ENCODE measurements around the gene NT5C1A. TPM values are rescaled to one million over a fixed set of nuclear protein-coding genes. Genes with fewer than 3 reads are reported as not detected.

NT5C1A gene
- polyA plus RNA-seq, 2 of the 4 experiments (the other 2 are of a cell fraction), result not detected

DNA sequence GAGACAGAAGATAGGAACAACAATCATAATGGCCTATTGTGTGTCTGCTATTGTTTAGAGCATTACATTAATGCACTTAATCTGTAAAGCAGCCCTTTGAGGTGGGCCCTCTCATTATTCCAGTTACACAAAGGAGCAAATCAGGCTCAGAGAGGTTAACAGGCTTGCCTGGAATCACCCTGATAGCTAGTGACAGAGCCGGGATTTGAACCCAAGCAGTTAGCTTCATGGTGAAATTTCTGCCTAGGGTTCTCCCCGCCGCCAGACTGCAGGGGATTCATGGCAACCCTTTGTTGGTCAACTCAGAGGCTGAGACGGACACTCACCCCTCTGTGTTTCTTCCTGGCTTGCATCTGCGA is 39.6 kb downstream of the NT5C1A start (continued):
- TF ChIP-seq EHMT2 (IDR thresholded peaks at IDR 0.05; ENCODE audit: low read depth), result no peak

DNA sequence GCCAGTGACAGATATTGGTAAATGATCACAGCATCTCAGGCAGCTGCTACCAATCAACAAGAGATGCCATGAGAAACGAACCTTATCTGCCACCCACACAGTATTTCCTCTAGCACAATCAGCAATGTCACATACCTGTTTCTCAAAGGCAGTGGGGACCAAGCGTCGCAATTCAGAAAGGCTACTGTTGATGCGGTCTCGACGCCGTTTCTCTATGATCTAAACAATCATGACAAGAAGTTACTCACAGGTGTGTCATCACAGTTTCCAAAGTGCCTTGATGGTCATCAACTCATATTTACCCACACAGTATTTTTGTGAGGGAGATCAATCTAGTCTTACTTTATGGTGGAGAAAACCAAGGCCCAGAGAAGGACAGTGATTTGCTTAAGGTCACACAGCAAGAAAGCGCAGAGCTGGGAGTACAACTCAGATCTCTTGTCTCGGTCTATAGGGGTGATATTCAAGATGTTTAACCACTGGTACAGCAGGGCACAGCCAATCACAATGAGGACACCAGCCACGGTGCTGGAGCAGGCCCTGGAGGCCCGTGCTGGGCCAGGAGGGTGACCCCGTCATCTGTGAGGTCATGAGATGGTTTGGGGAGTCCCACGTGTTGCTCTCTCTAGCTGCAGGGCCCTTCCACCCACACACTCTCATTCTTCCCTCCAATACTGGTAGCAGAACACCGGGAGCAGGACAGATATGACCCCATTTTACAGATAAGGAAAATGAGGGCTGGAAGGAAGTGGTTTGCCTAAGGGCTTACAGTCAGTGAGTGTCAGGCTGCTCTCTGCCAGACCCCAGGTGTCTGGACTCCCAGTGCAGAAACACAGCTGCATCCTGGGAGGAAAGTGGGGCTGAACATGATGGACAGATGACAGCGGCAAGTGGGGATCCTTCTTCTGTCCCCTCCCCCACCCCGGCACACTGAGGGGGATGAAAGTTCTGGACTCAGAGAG is 40.3 kb downstream of the NT5C1A start:
- Histone ChIP-seq H3K9me3 (no peaks in the 10 kb centered on the region), H3K4me1 (no peaks in the 10 kb centered on the region), H3K4me3 (no peak overlapping the region), H3K4me2 (no peak overlapping the region), H3K27ac (no peak overlapping the region)
- DNase-seq (ENCODE audit: low read depth in 1 of 2, low spot score in 1 of 2) (no peak), ATAC-seq (no peak), FAIRE-seq (no peak)
- ChIA-PET CTCF (interaction anchor here (0.6 to 1.9 kb wide), 6 partner anchors 8 to 565 kb away, joined by 3 to 4 read pairs (median 3); no protein-coding TSS in a partner anchor), POLR2A (interaction anchor here (0.6 kb wide), 1 partner anchor 8 kb away, joined by 3 read pairs; the partner anchor contains the start of gene HEYL)
- TF ChIP-seq KDM1A (IDR thresholded peaks at IDR 0.05; ENCODE audit: low read depth) (no peak), JUN (IDR thresholded peaks at IDR 0.05) (no peak), GATA3 (IDR thresholded peaks at IDR 0.05; ENCODE audit: borderline replicate concordance) (no peak), EHMT2 (IDR thresholded peaks at IDR 0.05; ENCODE audit: low read depth) (no peak), TP53 (CRISPR knock-in tag; IDR thresholded peaks at IDR 0.05) (no peak), NR3C1 (IDR thresholded peaks at IDR 0.05) (no peak), CEBPB (IDR thresholded peaks at IDR 0.05) (no peak), CBX2 (IDR thresholded peaks at IDR 0.05; ENCODE audit: borderline replicate concordance, low read depth) (no peak), EP300 (IDR thresholded peaks at IDR 0.05) (no peak), EHF (CRISPR knock-in tag; IDR thresholded peaks at IDR 0.05) (no peak), RAD21 (conservative IDR thresholded peaks at IDR 0.05 in 1 of 2, IDR thresholded peaks at IDR 0.05 in 1 of 2) (no peak), HDAC2 (IDR thresholded peaks at IDR 0.05) (no peak), HEYL (CRISPR knock-in tag; IDR thresholded peaks at IDR 0.05) (no peak)
- WGBS (ENCODE audit: missing lambda C conversion rate), result 84% methylated on average over 15 of the region's 16 CpGs

DNA sequence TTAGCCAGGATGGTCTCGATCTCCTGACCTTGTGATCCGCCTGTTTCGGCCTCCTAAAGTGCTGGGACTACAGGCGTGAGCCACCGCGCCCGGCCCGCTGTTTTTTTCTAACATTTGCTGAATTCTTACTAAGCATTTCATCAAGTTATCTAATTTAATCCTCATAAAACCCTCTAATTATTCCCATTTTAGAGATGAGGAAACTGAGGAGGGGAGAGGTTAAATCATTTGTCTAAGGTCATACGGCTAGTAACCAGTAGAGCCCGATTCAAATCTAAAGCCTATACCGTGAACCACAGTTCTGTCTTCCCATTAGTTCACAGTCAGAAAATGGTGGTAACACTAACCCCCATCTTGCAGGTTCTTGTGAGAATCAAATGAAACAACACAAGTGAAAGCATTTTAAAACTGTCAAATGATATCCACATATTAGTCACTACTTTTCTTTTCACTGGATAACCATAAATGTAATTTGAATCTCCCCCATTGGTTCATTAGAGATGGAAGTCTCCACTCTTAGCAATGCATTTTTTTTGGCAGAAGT is 43.0 kb downstream of the NT5C1A start:
- Histone ChIP-seq H3K4me3 (no peak overlapping the region), H3K4me1 (no peaks in the 10 kb centered on the region), H3K4me2 (no peak overlapping the region), H3K9me3 (no peaks in the 10 kb centered on the region), H3K27ac (no peak overlapping the region)
- CTCF ChIA-PET, result interaction anchor here (1.3 to 1.7 kb wide), 2 partner anchors 19 to 24 kb away, joined by 3 to 5 read pairs; no protein-coding TSS in a partner anchor
- FAIRE-seq, result no peak
- POLR2A ChIA-PET, result no interaction called here
- 97% methylated on average over 11 of the region's 11 CpGs for WGBS (ENCODE audit: missing lambda C conversion rate)
- no peak for ATAC-seq
- DNase-seq (ENCODE audit: low read depth in 1 of 2, low spot score in 1 of 2), result no peak
- TF ChIP-seq KDM1A (IDR thresholded peaks at IDR 0.05; ENCODE audit: low read depth), result no peak
- TF ChIP-seq JUN (IDR thresholded peaks at IDR 0.05), result no peak
- TF ChIP-seq POLR2A (IDR thresholded peaks at IDR 0.05; ENCODE audit: low read length), result no peak
- TF ChIP-seq, protein P1, sequence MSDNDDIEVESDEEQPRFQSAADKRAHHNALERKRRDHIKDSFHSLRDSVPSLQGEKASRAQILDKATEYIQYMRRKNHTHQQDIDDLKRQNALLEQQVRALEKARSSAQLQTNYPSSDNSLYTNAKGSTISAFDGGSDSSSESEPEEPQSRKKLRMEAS (IDR thresholded peaks at IDR 0.05), result no peak
- TF ChIP-seq, protein P2, sequence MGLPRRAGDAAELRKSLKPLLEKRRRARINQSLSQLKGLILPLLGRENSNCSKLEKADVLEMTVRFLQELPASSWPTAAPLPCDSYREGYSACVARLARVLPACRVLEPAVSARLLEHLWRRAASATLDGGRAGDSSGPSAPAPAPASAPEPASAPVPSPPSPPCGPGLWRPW (IDR thresholded peaks at IDR 0.05), result no peak
- TF ChIP-seq, protein P3, sequence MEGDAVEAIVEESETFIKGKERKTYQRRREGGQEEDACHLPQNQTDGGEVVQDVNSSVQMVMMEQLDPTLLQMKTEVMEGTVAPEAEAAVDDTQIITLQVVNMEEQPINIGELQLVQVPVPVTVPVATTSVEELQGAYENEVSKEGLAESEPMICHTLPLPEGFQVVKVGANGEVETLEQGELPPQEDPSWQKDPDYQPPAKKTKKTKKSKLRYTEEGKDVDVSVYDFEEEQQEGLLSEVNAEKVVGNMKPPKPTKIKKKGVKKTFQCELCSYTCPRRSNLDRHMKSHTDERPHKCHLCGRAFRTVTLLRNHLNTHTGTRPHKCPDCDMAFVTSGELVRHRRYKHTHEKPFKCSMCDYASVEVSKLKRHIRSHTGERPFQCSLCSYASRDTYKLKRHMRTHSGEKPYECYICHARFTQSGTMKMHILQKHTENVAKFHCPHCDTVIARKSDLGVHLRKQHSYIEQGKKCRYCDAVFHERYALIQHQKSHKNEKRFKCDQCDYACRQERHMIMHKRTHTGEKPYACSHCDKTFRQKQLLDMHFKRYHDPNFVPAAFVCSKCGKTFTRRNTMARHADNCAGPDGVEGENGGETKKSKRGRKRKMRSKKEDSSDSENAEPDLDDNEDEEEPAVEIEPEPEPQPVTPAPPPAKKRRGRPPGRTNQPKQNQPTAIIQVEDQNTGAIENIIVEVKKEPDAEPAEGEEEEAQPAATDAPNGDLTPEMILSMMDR (IDR thresholded peaks at IDR 0.05), result no peak
- TF ChIP-seq, protein P4, sequence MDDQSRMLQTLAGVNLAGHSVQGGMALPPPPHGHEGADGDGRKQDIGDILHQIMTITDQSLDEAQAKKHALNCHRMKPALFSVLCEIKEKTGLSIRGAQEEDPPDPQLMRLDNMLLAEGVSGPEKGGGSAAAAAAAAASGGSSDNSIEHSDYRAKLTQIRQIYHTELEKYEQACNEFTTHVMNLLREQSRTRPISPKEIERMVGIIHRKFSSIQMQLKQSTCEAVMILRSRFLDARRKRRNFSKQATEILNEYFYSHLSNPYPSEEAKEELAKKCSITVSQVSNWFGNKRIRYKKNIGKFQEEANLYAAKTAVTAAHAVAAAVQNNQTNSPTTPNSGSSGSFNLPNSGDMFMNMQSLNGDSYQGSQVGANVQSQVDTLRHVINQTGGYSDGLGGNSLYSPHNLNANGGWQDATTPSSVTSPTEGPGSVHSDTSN (IDR thresholded peaks at IDR 0.05), result no peak
- no peak for TF ChIP-seq RNF2 (IDR thresholded peaks at IDR 0.05; ENCODE audit: borderline replicate concordance, low read depth)
- TF ChIP-seq, protein P5, sequence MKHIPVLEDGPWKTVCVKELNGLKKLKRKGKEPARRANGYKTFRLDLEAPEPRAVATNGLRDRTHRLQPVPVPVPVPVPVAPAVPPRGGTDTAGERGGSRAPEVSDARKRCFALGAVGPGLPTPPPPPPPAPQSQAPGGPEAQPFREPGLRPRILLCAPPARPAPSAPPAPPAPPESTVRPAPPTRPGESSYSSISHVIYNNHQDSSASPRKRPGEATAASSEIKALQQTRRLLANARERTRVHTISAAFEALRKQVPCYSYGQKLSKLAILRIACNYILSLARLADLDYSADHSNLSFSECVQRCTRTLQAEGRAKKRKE (CRISPR knock-in tag; IDR thresholded peaks at IDR 0.05; ENCODE audit: low read depth), result no peak
- TF ChIP-seq MYC (IDR thresholded peaks at IDR 0.05; ENCODE audit: borderline replicate concordance, low read length), result no peak
- TF ChIP-seq SMC3 (IDR thresholded peaks at IDR 0.05), result no peak
- TF ChIP-seq, protein P6, sequence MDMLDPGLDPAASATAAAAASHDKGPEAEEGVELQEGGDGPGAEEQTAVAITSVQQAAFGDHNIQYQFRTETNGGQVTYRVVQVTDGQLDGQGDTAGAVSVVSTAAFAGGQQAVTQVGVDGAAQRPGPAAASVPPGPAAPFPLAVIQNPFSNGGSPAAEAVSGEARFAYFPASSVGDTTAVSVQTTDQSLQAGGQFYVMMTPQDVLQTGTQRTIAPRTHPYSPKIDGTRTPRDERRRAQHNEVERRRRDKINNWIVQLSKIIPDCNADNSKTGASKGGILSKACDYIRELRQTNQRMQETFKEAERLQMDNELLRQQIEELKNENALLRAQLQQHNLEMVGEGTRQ (IDR thresholded peaks at IDR 0.05), result no peak
- TF ChIP-seq ZC3H11A (IDR thresholded peaks at IDR 0.05), result no peak
- TF ChIP-seq NR3C1 (IDR thresholded peaks at IDR 0.05), result no peak
- TF ChIP-seq NFE2L2 (conservative IDR thresholded peaks at IDR 0.05; ENCODE audit: low read length), result no peak
- no peak for TF ChIP-seq POLR2AphosphoS2 (conservative IDR thresholded peaks at IDR 0.05; ENCODE audit: low read length)
- TF ChIP-seq BHLHE40 (IDR thresholded peaks at IDR 0.05; ENCODE audit: low read depth, low read length), result no peak
- TF ChIP-seq NPAS2 (CRISPR knock-in tag; IDR thresholded peaks at IDR 0.05; ENCODE audit: borderline replicate concordance), result no peak
- TF ChIP-seq, protein P7, sequence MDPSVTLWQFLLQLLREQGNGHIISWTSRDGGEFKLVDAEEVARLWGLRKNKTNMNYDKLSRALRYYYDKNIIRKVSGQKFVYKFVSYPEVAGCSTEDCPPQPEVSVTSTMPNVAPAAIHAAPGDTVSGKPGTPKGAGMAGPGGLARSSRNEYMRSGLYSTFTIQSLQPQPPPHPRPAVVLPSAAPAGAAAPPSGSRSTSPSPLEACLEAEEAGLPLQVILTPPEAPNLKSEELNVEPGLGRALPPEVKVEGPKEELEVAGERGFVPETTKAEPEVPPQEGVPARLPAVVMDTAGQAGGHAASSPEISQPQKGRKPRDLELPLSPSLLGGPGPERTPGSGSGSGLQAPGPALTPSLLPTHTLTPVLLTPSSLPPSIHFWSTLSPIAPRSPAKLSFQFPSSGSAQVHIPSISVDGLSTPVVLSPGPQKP (IDR thresholded peaks at IDR 0.05; ENCODE audit: low read depth, low read length), result no peak
